Tibial nerve (tissue), 4 donors: ENCODE data around the gene HDGF. TPM values are rescaled to one million over a fixed set of nuclear protein-coding genes. Genes with fewer than 3 reads are reported as not detected.

Experiments used
- DNase-seq, 2 donors: peaks; one replicate each; pipeline ENCODE4 v3.0.0-alpha.2; 2019; ENCODE audit warnings: low spot score in 2 of 2
- H3K27ac ChIP-seq, 4 donors: fragments of 200-600 bp; sonication (generic) in 3 of 4; one replicate each; pipeline ENCODE4 v1.5.1; 2017 to 2019; ENCODE audit warnings: mild to moderate bottlenecking in 1 of 4
- H3K27me3 ChIP-seq, 2 donors: fragments of 200-600 bp; sonication (generic) in 1 of 2; one replicate each; pipeline versions ENCODE4 v1.5.1 to v1.6.0; 2017 to 2019
- H3K36me3 ChIP-seq, 3 donors: fragments of 200-600 bp; sonication (generic); one replicate each; pipeline ENCODE4 v1.5.1; 2018 to 2019
- H3K4me1 ChIP-seq, 4 donors: fragments of 200-600 bp; sonication (generic) in 3 of 4; one replicate each; pipeline ENCODE4 v1.5.1; 2017 to 2019
- H3K4me3 ChIP-seq, 4 donors: fragments of 200-600 bp; sonication (generic) in 3 of 4; one replicate each; pipeline ENCODE4 v1.5.1; 2017 to 2019; ENCODE audit warnings: mild to moderate bottlenecking in 1 of 4, moderate library complexity in 1 of 4
- H3K9me3 ChIP-seq, 4 donors: fragments of 200-600 bp; sonication (generic) in 3 of 4; one replicate each; pipeline ENCODE4 v1.5.1; 2017 to 2019
- CTCF ChIP-seq, 5 experiments: fragments of 200-600 bp in 3 of 5; fragments of 450-650 bp in 2 of 5; sonication (generic) in 3 of 5; IDR thresholded peaks; one replicate each; pipeline ENCODE4 v1.5.1; 2016 to 2019; ENCODE audit warnings: antibody characterized with exemption in 5 of 5, mild to moderate bottlenecking in 3 of 5, moderate library complexity in 2 of 5
- EP300 ChIP-seq, 2 donors: sonication (generic); formaldehyde crosslinking; IDR thresholded peaks; one replicate each; pipeline ENCODE4 v1.6.1; 2017; ENCODE audit warnings: antibody characterized with exemption in 2 of 2, mild to moderate bottlenecking in 1 of 2
- POLR2A ChIP-seq, 2 donors: fragments of 450-650 bp; IDR thresholded peaks; one replicate each; pipeline ENCODE4 v1.6.1; 2017; ENCODE audit warnings: antibody characterized with exemption in 2 of 2, mild to moderate bottlenecking in 2 of 2, moderate library complexity in 2 of 2
- WGBS, 2 donors: methylation state at CpG; one replicate each; pipeline ENCODE4 v1.1.5; 2018; 5-methylcytosine and 5-hydroxymethylcytosine counted together
- total RNA-seq, 4 donors: library from RNA; depleted of rRNA; stranded (reverse); fragments of >200 nt; gene quantifications; one replicate each; pipeline ENCODE4 v1.1.0, GENCODE V29; 2016

HDGF gene
- total RNA-seq, 4 donors from 2014 or later, result 120 to 177 (median 157) TPM

DNA sequence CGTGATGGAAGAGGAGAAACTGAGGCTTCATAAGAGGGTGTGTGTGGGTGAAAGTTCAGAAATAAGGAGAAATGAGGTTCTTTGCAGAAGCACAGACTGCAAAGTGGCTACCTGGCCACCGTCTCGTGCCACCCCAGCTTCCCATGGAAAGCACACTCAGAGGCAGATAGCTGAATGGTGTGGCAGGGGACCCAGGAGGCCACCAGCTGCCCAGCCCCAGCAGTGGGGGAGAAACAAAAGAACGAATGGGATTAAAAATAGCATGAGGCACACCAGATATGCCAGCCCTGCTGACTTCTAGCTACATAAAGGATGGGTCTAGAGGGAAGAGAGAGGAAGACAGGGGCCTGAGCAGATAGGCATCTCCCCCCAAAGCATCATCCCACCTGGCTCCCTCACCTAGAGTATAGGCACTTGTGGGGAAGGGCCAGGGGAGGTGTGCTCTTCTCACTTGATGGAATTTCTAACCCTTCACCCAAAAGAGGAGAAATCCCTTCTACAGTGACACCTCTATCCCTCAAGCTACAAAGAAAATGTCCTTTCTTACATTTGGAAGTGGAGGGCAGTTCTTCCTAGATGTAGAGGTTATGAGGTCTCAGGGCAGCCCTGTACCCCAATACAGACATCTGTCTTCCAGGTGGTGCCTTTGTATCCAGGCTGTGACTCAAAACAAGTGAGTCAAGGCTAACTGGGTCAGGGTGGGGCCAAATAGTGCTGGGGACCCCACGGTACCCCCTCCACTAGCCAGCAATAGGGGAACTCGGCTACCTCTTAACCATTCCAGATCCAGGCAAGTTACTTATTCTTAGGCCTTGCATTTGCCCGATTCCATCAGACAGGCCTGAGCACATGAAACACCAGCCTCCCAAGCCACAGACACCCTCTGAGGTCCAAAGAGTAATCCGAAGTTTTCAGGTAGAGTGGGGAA lies 3.5 kb downstream of the HDGF start:
- TF ChIP-seq CTCF (IDR thresholded peaks at IDR 0.05) (no peak), EP300 (IDR thresholded peaks at IDR 0.05) (no peak), POLR2A (IDR thresholded peaks at IDR 0.05) (no peak)
- Histone ChIP-seq H3K27me3 (no peaks in the 10 kb centered on the region), H3K27ac (peak overlapping the region; percentile 95 to 100 (median 98)), H3K9me3 (no peaks in the 10 kb centered on the region), H3K4me3 (peak overlapping the region; percentile 67 to 99 (median 92)), H3K36me3 (peaks cover 0 to 24% (median 12%) of the 10 kb centered on the region in 3 donors), H3K4me1 (peaks cover 0 to 73% (median 52%) of the 10 kb centered on the region in 4 donors)
- 2 to 4% methylated on average over 8 of the region's 8 CpGs for WGBS, 2 donors
- DNase-seq, result no peak

DNA sequence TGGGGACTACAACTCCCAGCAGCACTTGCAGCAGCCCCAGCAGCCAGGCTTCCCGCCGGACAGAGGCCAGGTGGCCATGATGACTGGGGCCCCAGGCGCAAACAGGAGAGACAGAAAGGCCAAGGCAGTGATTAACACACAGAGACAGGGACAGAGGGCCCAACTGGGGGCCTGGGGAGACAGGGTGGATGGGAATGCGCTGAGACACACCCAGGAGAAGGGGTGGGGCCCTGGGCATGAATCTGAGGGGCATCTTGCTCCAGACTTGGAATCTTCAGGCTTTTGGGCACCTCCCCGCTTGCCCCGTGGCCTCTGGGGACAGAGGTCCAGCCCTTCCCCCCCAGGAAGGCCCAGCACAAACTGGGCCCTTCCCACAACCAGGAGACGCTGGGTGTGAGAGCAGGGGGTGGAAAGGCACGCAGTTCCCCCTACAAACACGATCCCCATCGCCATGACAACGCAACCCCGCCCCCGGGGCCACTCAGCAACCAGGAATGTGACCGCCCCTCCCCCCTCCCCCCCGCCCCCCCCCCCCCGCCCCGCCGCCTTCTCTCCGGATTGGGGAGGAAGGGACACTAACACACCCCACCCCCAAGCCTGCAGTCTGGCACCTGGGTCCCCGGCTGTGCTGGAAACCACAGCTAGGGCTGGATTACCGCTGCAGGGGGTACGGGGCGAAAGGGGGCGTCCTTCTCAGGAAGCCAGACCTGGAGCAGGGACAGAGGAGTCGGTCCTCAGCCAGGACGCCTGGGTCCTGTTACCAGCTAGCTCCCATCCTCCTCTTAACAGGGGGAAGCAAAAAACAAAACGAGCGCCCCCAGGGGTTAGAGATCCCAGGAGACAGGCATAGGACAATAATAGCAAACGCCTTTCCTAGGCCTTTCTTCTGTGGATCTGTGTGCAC lies 4.5 kb downstream of the HDGF start:
- H3K4me1 ChIP-seq, result peaks cover 0 to 70% (median 47%) of the 10 kb centered on the region in 4 donors
- WGBS, 2 donors, result 0 to 1% methylated on average over 11 to 26 of the region's 29 CpGs
- H3K27me3 ChIP-seq, result no peaks in the 10 kb centered on the region
- peak overlapping the region; percentile 67 to 99 (median 92) for H3K4me3 ChIP-seq
- peak; percentile 96 for DNase-seq
- peak; percentile 68 to 89 for TF ChIP-seq EP300 (IDR thresholded peaks at IDR 0.05)
- TF ChIP-seq CTCF (IDR thresholded peaks at IDR 0.05), result peak in 1 of 5 experiments; percentile 9
- TF ChIP-seq POLR2A (IDR thresholded peaks at IDR 0.05), result peak; percentile 42 to 73
- H3K36me3 ChIP-seq, result peaks cover 0 to 34% (median 15%) of the 10 kb centered on the region in 3 donors
- H3K27ac ChIP-seq, result peak overlapping the region; percentile 95 to 100 (median 98)
- H3K9me3 ChIP-seq, result no peaks in the 10 kb centered on the region

GRCh38 chr1:156746406-156746727 lies 5.1 kb downstream of the HDGF start:
- Histone ChIP-seq H3K36me3 (peaks cover 0 to 36% (median 15%) of the 10 kb centered on the region in 3 donors), H3K27me3 (no peaks in the 10 kb centered on the region), H3K27ac (peak overlapping the region; percentile 95 to 100 (median 98)), H3K9me3 (no peaks in the 10 kb centered on the region), H3K4me1 (peaks cover 0 to 76% (median 52%) of the 10 kb centered on the region in 4 donors), H3K4me3 (peak overlapping the region; percentile 59 to 99 (median 78))
- DNase-seq, result no peak
- no peak for TF ChIP-seq POLR2A (IDR thresholded peaks at IDR 0.05)
- TF ChIP-seq CTCF (IDR thresholded peaks at IDR 0.05), result no peak
- TF ChIP-seq EP300 (IDR thresholded peaks at IDR 0.05), result no peak
- WGBS, 2 donors, result 38 to 42% methylated on average over 9 of the region's 9 CpGs

DNA sequence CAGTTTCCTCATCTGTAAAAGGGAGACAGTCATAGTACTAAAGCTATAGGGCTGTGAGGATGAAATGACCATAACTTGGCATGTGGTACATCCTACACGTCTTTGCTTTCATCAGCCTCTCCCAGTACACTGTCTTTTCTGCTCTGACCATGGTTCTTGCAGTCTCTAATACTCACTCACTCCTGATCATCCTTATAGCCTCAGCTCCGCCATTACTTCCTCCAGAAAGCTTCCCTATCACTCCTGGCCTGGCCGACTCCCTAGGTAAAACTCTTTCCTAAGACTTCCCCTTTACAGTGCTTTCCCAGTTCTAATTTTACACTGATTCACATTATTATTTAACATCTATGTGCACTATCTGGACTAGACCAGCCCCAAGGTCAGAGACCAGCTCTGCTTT lies 5.6 kb downstream of the HDGF start:
- 67 to 72% methylated on average over 3 of the region's 3 CpGs for WGBS, 2 donors
- peaks cover 0 to 36% (median 15%) of the 10 kb centered on the region in 3 donors for H3K36me3 ChIP-seq
- H3K4me1 ChIP-seq, result peaks cover 0 to 77% (median 54%) of the 10 kb centered on the region in 4 donors
- peak overlapping the region; percentile 95 to 100 (median 98) for H3K27ac ChIP-seq
- no peak for TF ChIP-seq CTCF (IDR thresholded peaks at IDR 0.05)
- TF ChIP-seq POLR2A (IDR thresholded peaks at IDR 0.05), result no peak
- H3K27me3 ChIP-seq, result no peaks in the 10 kb centered on the region
- no peaks in the 10 kb centered on the region for H3K9me3 ChIP-seq
- H3K4me3 ChIP-seq, result peak overlapping the region in 2 of 4 donors; percentile 59 to 99
- DNase-seq, result no peak
